Activated CD4-positive, CD25-positive, alpha-beta regulatory T cell (primary cell): ENCODE data around the gene CENPA.
"Not testable (repeated sequence)": the region's sequence is repeated elsewhere in the genome, so short reads cannot be mapped to it uniquely, and the experiment has no call there.

ENCODE experiments used
- DNase-seq, 4 experiments: peaks; one replicate each; lab custom pipeline; 2025; lab: John Stamatoyannopoulos, UW

The CENPA gene

GRCh38 chr2:26792720-26793119 is 6.9 kb downstream of the CENPA start:
- DNase-seq, result no peak

DNA sequence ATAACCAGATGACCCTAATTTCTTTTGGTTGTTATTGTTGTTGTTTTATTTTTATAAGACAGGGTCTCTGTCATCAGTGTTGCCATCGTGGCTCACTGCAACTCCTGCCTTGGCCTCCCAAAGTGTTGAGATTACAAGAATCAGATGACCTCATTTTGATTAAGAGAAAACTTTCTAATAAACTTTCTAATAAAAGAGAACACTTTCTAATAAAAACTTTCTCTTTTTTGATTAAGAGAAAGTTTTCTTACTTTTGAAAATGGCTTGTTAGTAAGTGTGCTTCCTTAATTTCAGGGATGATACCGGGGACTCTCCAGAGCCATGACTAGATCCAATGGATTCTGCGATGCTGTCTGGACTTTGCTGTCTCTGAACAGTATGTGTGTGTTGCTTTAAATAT is 7.7 kb downstream of the CENPA start:
- no peak for DNase-seq

- not testable (repeated sequence) for DNase-seq
Observed at GRCh38 chr2:26795135-26795534, 9.3 kb downstream of the CENPA start.

DNA sequence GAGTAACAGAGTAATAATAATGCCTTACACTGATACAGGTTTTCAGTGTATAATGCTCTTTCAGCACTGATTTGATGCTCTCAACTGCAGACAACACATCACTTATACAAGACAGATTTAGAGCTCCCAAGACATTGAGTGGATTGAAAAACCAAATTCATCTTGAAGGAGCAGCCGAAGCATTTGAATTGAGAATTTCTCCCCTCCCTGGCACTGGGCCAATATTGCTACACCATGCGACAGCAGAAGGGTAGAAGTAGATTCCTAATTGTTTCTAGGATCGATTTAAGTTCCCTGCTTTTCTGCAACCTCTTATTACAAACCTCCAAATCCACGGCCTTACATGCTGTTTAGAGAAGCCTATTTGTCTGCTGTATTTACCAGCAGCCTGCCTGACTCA is 15.5 kb downstream of the CENPA start:
- DNase-seq, result no peak

GRCh38 chr2:26801796-26802195 is 15.9 kb downstream of the CENPA start:
- no peak for DNase-seq

GRCh38 chr2:26805241-26805676 is 19.4 kb downstream of the CENPA start:
- no peak for DNase-seq

DNA sequence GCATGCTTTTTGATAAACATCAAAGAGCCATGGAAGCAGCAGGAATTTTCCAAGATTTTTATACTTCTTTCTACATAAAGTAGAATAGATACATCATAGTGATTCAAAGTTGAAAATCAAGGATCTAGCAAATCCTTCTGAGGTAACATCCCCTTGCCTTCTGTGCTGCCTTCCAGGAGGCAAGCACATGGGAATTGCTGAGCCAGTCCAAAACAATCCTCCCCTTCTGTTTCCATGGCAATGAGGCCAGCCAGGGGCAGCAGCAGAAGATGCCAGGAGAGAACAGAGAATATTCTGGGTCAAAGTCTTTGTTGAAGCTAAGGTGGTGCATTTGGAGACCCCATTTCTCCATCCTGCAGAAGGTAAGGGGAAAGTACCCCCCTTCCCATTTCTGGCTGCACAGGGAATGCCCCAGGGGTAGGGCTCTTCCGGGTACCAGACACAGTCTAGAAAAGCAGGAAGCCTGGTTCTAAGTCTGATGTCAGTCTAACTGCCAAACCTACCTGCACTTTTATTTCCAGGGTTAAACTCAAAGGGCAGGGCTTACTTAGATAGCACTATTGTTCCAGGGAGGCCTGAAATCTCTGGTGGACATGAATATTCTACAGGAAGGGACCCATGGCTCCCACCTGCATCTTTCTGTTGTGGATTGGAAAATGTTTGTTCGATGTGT is 22.1 kb downstream of the CENPA start:
- DNase-seq, result no peak

DNA sequence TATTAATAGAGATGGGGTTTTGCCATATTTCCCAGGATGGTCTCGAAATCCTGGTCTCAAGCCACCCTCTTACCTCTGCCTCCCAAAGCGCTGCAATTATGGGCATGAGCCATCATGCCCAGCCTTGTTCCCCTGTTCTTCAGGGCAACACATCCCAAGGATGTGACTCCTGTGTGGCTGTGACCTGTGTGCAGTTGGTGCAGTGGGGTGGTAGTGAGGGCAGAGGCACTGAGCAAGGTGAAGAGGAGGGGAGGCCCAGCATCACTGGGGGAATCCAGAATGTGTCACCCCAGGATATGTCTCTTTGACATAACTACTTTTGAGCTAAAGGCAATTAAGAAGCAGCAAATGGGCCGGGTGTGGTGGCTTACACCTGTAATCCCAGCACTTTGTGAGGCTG is 23.4 kb downstream of the CENPA start:
- no peak for DNase-seq

DNA sequence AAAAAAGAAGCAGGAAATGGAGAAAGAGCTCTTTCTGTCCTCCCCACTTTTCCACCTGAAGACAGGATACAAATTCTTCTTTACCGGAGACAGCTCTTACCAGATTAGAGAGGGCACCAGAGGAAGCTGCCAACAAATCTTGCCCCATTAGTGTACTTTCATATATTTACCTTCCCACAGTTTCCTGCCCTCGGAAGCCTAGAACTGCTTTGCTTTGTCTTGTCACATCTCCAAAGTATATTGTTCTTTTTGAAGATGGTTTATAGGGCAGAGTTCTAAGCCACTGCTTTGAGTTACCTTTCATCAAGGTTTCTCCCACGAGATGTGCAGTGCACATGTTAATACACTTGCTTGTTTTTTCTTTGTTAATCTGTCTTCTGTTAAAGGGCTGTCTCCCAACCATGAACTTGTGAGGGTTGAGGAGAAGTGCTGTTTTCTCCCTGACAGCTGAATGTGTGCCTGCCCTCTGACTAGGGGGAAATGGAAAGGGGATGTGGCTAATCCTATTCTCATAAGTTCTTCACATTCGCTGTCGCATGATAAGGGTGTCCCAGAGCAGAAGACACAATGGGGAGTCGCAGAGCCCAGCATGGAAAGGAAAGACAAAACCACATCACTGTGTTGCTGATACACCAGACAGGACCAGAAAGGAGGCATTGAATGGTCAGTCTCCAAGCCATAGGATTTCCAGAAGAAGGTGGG is 24.2 kb downstream of the CENPA start:
- DNase-seq, result no peak

DNA sequence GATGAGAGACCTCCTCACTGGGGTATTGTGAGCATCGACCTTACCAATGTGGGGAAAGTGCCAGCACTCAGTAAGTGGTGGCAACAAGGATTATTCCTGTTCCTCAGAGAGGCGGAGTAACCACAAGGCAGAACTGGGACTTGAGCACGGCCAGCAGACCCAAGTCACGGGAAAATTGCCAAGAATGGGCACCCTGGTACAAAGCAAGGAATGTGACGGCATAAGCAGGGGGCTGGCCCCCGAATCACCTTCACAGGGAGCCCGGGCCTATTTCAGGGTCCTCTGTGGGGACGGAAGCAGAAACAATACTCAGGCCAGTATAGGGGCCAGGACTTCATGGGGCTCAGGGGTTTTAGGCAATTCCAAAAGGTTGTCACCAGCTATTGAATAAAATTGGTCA is 25.4 kb downstream of the CENPA start:
- no peak for DNase-seq

DNA sequence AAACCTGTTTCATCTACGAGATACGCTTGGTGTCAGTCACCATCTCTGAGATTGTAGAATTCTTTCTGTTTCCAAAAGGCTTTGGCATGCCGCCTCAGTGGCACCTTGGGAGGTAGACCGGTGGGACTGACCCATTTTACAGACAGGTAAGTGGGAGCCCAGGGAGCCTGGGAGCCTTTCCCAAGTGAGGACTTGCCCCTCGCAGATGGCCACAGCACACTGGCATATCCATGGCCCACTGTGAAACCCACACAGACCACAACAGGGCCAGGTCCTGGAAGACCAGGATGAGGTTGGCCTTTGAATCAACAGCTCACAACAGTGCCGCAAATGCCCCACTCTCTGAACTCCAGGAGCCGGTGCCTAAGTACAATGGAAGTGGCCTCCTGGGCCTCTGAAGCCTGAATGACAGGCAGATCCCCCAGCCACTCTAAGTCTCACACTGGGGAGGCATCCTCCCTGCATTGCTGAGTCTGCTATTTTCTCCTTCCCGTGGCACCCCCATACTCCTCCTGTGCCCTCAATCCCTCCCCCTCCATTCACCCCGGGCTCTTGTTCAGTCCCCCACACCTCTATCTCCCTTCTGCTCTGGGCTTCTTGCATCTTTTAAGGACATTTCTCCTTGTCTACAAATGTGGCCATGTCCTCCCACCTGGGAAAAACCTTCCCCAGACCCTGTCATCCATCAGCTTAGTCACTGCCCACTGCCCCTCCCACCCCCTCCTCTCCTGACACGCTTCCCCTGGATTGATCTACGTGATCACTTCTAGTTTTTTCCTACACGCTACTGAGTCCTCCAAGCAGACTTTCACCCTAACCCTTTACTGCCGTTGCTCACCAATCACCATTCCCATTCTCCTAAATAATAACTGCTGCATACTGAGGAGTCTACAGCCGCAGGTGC is 26.2 kb downstream of the CENPA start:
- DNase-seq, result no peak

DNA sequence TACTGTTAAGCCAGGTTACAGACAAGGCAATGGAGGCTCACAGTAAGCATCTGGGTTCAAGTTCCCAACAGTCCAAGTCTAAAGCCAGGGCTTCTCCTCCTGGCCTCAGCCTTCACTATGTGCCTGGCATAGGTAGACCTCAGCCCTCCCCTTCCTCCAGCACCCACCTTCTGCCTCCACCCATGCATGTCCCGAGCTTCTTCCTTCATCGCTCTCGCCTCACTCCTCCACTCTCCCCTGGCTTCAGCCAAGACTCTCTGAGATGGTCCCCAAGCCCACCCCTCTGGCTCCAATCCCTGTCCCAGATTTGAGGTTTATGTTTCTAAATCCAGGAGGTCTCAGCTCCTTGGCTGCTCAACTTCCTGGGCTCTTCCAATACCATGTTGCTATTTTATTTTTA is 26.9 kb downstream of the CENPA start:
- DNase-seq, result no peak

- DNase-seq, result not testable (repeated sequence)
Observed at GRCh38 chr2:26814072-26814765, 28.4 kb downstream of the CENPA start.

DNA sequence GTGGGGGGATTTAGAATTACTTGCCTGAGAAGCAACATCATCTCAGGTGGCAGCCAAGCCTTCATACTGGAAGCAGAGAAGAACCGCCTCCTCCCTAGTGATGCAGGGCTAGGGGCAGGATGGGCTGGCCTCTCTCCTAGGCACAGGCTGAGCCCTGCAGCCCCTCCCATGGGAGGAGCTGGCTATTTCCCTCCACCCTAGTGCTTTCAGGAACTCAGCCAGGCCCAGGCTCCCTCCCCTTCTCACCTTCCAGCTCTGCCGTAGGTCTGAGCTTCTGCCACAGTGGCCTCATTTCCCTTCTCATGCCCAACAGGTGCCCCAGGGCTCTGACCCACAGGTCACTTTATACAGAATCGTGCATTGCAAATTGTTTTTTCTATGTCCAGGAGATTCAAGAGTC is 31.0 kb downstream of the CENPA start:
- no peak for DNase-seq

- DNase-seq, result no peak
Observed at GRCh38 chr2:26818255-26818654, 32.4 kb downstream of the CENPA start.

- no peak for DNase-seq
Observed at GRCh38 chr2:26818972-26819371, 33.1 kb downstream of the CENPA start.

DNA sequence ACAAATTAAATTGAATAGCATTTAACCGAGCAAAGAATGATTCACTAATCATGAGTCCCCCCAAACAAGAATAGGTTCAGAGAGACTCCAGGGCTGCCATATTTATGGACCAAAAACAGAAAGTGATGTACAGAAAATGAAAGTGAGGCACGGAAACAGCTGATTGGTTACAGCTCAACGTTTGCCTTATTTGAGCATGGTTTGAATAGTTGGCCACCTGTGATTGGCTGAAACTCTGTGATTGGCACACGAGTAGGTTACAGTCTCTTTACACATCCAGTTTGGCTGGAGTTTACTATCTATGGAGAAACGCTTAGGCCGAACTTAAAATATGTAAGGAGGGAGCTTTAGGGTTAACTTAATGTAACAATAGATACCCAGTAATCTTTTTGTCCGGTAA is 35.1 kb downstream of the CENPA start:
- DNase-seq, result no peak

- no peak for DNase-seq
Observed at GRCh38 chr2:26822877-26823276, 37.0 kb downstream of the CENPA start.

DNA sequence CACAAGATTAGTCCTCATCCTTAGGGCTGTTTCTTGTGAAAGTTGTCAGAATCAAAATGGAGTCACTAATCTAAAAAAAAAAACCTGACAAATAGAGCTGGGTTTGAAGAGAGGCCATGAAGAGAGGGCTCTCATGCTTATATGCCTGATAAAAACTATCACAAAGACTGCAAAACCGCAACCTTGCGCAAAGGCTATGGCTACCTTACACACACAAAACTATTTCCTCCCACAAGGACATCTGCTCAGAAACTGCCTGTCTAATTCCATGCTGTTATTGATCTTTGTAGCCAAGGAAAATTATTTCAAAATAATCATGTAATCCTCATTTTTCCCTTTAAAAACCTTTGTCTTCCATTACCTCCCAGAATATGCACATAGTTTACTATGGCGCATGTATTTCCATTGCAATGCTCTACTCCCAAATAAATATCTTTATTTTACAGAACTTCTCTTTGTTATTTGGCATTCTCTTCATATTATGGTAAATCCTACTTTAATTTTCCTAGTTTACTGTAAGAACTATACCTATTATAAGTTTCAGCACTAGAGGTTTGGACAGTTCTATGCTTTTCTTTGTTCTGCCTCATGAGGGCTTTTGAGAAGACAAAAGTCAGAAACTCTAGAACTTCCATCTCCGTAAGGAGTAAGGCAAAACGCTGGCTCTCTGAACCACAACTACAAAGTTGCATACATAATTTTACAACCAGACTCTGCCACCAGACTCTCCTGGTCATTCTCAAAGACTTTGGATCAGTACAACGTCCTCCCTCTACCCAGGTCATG is 52.5 kb downstream of the CENPA start:
- no peak for DNase-seq

- no peak for DNase-seq
Observed at GRCh38 chr2:26840937-26841610, 55.2 kb downstream of the CENPA start.

- no peak for DNase-seq
Observed at GRCh38 chr2:26843041-26843440, 57.2 kb downstream of the CENPA start.
